Spleen (tissue), 7 donors: ENCODE measurements around the gene TMEM121.

Source experiments
- POLR2A ChIP-seq, 3 donors: fragments of 450-650 bp; IDR thresholded peaks; one replicate each; pipeline ENCODE4 v1.5.1; 2017; ENCODE audit warnings: antibody characterized with exemption in 3 of 3, mild to moderate bottlenecking in 1 of 3
- TF ChIP-seq, protein P1 (sequence below), 11 experiments: fragments of 200-600 bp in 7 of 11; fragments of 450-650 bp in 4 of 11; sonication (generic) in 4 of 11; IDR thresholded peaks in 8 of 11; conservative IDR thresholded peaks in 3 of 11; 1 replicate in 7 of 11; 2 replicates in 4 of 11; pipeline versions ENCODE4 v1.4.0 to v1.8.0; 2016 to 2021; ENCODE audit warnings: antibody characterized with exemption in 11 of 11, inconsistent platforms in 4 of 11, mild to moderate bottlenecking in 1 of 11
- donor health status: DM: no; HTN: no; CAD: no; lungs with moderate emphysema.
- donor health status: DM: no; HTN: no; CAD: no.
- donor health status: DM: no; HTN: no; CAD: no.

DNA sequence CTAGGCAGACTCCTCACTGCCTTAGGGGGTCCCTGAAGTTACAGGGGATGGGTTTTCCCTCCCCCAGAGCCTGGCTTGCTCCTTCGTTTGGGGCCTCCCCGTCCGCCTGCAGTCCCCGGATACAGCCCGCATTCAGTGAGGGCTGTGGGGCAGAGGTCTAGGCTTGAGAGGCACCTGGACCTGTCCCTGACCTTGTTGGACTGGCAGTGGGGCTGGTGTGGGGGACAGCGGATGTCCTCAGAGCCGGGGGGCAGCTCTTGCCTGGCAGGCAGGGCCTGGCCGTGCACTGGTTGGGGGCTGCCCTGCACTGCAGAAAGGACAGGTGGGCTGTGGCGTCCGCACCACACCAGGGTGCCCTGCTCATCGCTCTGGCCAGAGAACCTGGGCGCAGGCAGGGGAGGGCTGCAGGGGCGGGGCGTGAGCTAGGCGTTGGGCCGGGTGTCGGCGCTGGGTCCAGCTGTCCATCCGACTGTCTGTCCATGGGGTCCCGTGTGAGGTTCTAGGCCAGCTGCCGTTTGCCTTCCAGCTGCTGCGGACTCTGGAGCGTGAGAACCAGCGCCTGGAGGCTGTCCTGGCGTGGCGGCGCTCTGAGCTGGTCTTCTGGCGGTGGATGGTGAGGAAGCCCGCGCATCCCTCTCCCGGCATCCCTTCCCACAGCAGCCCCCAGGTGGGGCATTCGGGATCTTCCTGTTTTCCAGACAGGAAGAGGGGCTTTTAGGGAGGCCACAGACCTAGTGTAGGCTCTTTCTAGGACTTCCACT is 29.4 kb upstream of the TMEM121 start:
- TF ChIP-seq, protein P1, sequence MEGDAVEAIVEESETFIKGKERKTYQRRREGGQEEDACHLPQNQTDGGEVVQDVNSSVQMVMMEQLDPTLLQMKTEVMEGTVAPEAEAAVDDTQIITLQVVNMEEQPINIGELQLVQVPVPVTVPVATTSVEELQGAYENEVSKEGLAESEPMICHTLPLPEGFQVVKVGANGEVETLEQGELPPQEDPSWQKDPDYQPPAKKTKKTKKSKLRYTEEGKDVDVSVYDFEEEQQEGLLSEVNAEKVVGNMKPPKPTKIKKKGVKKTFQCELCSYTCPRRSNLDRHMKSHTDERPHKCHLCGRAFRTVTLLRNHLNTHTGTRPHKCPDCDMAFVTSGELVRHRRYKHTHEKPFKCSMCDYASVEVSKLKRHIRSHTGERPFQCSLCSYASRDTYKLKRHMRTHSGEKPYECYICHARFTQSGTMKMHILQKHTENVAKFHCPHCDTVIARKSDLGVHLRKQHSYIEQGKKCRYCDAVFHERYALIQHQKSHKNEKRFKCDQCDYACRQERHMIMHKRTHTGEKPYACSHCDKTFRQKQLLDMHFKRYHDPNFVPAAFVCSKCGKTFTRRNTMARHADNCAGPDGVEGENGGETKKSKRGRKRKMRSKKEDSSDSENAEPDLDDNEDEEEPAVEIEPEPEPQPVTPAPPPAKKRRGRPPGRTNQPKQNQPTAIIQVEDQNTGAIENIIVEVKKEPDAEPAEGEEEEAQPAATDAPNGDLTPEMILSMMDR (IDR thresholded peaks at IDR 0.05 in 8 of 11, conservative IDR thresholded peaks at IDR 0.05 in 3 of 11), result no peak
- TF ChIP-seq POLR2A (IDR thresholded peaks at IDR 0.05), result no peak
